AG04449 (cell line): ENCODE measurements around the gene NOL9.

Experiments
- CTCF ChIA-PET: fragments of 350-600 bp; formaldehyde crosslinking; extraction: SDS; loops from one replicate; lab custom pipeline; 2021; ENCODE audit warnings: antibody characterized with exemption; lab: Yijun Ruan, JAX
- POLR2A ChIA-PET: fragments of 400-600, 350-600 bp; formaldehyde crosslinking; extraction: SDS; loops from one replicate; lab custom pipeline; 2020; ENCODE audit warnings: antibody characterized with exemption, inconsistent platforms; lab: Yijun Ruan, JAX
- DNase-seq: peaks from one replicate; pipeline ENCODE4 v3.0.0-alpha.2; 2010; ENCODE audit warnings: low read depth, low spot score
- H3K4me3 ChIP-seq: 2 replicates; pipeline ENCODE4 v1.5.1; 2011; ENCODE audit warnings: low read depth, mild to moderate bottlenecking, control low read depth, low read length
- CTCF ChIP-seq: IDR thresholded peaks from one replicate; pipeline ENCODE4 v1.5.1; 2011; ENCODE audit warnings: mild to moderate bottlenecking, moderate library complexity, low read length, control low read depth, inconsistent platforms; ENCODE audit not compliant: insufficient read depth; ENCODE audit errors: missing control alignments

The NOL9 gene

DNA sequence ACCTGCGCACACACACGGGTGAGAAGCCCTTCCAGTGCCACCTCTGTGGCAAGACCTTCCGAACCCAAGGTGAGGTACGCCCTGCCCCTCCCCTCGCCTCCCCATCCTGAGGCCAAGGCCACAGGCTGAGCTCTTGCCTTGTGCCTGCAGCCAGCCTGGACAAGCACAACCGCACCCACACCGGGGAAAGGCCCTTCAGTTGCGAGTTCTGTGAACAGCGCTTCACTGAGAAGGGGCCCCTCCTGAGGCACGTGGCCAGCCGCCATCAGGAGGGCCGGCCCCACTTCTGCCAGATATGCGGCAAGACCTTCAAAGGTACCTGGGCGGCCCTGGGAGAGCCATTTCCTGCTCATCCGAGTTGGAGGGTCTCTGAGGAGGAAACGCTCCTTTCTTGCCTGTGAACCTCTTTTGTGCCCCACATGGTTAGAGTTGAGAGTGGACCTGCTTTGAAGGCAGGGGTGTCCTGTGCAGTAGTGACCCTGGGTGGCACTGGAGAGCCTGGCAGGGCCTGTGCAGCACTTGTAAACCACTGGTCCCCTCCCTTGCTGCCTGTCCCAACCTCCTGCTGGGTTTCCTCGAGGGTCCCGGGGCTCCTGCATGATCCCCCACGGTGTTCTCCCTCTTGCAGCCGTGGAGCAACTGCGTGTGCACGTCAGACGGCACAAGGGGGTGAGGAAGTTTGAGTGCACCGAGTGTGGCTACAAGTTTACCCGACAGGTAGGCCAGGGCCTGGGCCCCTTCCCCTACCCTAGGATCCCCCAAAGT lies 34.0 kb upstream of the NOL9 start:
- ChIA-PET POLR2A (no interaction called here), CTCF (interaction anchor here (0.9 to 1.4 kb wide), 3 partner anchors 12 to 58 kb away, joined by 3 to 5 read pairs (median 3); partner anchors contain the start of gene NOL9)
- DNase-seq = no peak
- H3K4me3 ChIP-seq = no peak overlapping the region
- no peak for TF ChIP-seq CTCF

GRCh38 chr1:6587261-6588005 lies 33.1 kb upstream of the NOL9 start:
- ChIA-PET POLR2A (no interaction called here), CTCF (interaction anchor here (0.7 kb wide), 1 partner anchor 101 kb away, joined by 4 read pairs; no protein-coding TSS in a partner anchor)
- no peak for DNase-seq
- H3K4me3 ChIP-seq = no peak overlapping the region
- no peak for TF ChIP-seq CTCF

GRCh38 chr1:6586404-6586816 lies 32.1 kb upstream of the NOL9 start:
- ChIA-PET POLR2A (no interaction called here), CTCF (interaction anchor here (0.7 kb wide), 1 partner anchor 100 kb away, joined by 4 read pairs; no protein-coding TSS in a partner anchor)
- H3K4me3 ChIP-seq = no peak overlapping the region
- no peak for TF ChIP-seq CTCF
- DNase-seq = no peak

- TF ChIP-seq CTCF = no peak
- CTCF ChIA-PET = interaction anchor here (2.5 kb wide), 1 partner anchor 15 kb away, joined by 7 read pairs; no protein-coding TSS in a partner anchor
- H3K4me3 ChIP-seq = no peak overlapping the region
- POLR2A ChIA-PET = interaction anchor here (0.9 kb wide), 1 partner anchor 15 kb away, joined by 3 read pairs; no protein-coding TSS in a partner anchor
- DNase-seq = no peak
These were observed 31.5 kb upstream of the NOL9 start for GRCh38 chr1:6585841-6586240.

- no peak for TF ChIP-seq CTCF
- CTCF ChIA-PET = interaction anchor here (1.1 to 2.5 kb wide), 4 partner anchors 8 to 32 kb away, joined by 3 to 7 read pairs (median 4); partner anchors contain the start of gene NOL9
- H3K4me3 ChIP-seq = no peak overlapping the region
- POLR2A ChIA-PET = interaction anchor here (0.9 kb wide), 1 partner anchor 16 kb away, joined by 3 read pairs; no protein-coding TSS in a partner anchor
- no peak for DNase-seq
These were observed 30.9 kb upstream of the NOL9 start for GRCh38 chr1:6585081-6585722.
